Measurements from ENCODE around the gene ERC2.

ERC2 gene

DNA sequence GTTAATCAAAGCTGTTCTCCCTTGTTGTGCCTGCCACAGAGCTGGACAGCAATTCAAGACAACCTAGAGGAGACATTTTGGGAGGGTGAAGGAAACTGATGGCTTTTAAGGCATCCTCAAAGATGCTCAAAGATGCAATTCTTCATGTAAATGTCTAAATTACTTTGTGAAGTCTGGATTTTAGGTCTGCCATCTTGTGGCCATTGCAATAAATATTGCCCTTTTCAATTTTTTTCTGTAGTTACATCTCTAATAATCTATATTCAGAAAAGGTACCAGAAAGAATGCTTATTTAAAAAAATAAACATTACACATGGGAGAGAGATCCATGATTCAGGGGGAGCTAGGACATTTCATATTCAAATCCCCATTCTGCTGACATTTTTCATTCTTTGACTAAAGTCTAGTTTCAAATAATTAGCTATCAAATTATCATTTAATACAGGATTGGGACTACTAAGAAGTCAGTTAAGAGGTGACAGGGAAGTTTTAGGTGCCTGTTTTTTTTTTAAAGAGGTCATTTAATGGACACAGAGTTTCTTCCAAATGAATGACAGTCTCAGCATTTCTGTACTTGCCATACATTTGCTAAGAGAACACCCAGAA is 721.4 kb downstream of the ERC2 start:
- DNase-seq (ENCODE audit: low read depth), result no peak

DNA sequence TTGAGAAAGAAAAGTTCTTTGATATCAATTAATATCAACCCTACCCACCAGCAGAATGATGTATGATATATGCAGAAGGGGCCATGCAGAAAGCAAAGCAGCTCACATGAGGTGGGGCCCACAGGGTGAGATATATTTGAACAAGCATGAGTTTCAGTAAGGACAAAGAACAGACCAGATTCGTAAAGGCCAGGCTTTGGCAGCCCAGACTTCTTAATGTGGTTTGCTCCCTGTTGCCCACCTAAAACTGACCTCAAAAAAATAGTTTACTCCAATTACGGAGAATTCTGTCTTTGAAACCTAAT is 725.5 kb downstream of the ERC2 start:
- DNase-seq (ENCODE audit: low read depth), result no peak

DNA sequence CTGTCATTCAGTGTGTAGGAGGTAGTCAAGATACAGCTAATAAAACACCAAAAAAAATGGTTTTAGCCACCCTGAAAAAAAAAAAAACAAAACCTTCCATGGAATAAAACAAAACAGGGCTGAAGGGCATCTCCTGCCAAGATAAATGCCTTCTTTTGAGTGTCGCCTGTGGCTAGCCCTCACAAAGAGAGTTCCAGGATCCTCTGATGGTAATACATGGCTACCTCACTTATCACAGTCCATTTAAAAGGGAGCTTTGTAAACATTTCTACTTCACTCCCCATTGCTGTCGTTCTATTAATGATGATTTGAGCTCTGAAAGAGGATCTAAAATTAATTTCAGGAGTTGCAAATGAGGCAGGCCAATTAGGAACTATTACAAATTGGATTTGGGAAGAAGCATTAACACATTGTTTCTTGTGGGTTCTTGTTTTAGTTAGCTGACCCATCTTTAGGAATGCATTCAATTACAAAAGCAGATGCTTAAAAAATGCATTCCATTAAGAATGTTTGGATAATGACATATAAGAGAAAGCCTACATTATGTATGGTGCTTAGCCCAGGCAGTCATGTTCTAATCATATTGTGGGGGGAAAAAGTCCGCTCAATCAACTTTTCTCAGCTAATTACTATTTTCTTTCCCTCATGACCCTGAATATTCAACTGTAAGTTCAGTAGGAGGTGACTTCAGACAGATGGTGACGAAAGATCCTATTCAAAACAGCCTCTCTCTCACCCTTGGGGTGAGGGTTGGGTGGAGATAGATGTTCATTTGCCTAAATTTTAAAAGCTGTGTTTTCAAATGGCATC is 726.0 kb downstream of the ERC2 start:
- no peak for DNase-seq (ENCODE audit: low read depth)

DNA sequence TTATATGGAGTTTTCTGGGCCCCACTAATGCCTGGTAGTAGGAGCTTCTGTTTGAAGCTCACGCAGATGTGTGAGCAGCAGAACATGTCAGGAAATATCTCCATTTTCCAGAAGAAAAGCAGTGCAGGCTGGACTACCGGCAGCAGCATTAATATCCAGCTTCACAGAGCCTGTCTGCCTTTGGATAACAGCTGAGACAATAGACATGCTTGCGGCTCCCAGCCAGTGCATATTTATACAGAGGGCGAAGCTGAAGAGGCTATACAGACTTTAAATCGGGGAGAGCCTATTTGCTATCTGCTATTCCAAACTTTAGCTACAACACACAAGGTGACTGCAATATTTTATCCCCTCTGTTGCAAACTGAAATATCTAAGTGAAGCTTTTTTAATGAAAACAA is 731.1 kb downstream of the ERC2 start:
- DNase-seq (ENCODE audit: low read depth), result no peak

DNA sequence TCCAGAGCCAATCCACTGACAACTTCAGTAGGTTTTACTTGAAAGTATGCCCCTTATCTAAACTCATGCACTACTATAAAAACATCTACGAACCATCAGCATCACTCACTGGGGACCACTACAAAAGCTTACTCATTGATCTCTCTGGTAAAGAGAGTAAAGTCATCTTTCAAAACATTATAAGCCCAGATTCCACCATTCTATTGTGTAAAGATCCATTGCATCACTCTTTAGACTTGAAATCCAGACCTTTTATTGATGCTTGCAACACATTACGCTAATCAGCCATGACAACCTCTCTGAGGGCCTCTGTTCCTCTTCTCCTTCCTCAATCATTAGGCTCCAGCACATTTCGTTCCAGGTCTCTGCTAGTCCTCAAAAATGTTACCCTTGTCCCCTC is 732.3 kb downstream of the ERC2 start:
- DNase-seq (ENCODE audit: low read depth), result no peak

DNA sequence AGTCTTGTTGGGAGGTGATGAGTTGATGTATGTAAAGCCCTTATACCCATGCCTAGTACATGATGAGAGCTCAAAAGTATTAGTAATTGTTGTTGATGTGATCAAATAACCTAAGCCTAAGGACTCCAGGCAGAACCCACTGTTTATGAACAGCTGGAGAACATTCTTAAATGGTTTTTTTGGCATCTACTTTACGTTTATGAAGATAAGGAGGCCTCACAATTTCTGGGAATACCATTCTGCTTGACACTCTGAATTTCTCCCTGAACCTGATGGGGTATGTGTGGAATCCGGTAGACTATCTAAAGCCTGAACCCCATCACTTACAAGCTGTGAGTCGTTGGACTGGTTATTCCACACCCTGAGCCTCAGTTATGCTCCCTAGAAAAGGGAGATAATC is 736.5 kb downstream of the ERC2 start:
- no peak for DNase-seq (ENCODE audit: low read depth)

DNA sequence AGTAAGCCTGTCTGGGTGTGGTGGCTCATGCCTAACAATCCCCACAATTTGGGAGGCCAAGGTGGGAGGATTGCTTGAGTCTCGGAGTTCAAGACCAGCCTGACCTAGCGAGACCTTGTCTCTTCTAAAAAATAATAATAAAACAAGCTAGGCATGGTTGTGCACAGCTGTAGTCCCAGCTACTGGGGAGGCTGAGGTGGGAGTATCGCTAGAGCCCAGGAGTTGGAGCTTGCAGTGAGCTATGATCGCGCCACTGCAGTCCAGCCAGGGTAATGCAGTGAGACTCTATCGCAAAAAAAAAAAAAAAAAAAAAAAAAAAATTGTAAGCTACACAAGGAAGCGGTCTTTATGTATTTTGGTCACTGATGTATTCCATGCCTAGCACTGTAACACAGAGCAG is 738.7 kb downstream of the ERC2 start:
- DNase-seq (ENCODE audit: low read depth), result no peak

DNA sequence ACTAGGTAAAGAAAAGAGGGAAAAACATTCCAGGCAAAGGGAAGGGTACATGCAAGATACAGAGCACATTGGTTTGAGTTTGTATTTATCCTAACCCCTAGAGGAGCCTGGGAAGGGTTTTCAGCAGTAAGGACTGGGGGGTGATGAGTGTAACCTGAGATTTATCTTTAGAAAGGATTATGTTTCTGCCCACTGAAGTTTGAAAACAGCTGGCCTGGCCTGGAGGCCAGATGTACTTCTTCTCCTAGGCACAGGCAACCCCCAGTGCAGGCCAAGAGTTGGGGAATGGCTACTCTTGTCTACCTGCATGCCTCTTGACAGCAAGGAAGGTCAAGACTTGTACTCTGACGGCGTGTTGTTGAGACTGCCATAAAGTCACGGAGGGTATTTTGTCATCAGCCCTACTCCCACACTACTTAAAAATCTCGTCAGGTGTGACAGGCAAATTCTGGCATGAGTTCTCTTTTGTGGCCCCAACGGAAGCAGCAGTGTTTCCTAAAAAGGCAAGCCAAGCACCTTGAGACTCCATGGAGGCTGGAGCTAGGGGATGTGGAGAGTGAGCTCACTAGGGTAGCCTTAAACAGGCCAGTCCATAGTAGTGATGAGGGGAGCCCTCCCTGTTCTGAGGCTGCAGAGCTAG is 739.7 kb downstream of the ERC2 start:
- DNase-seq (ENCODE audit: low read depth), result no peak

DNA sequence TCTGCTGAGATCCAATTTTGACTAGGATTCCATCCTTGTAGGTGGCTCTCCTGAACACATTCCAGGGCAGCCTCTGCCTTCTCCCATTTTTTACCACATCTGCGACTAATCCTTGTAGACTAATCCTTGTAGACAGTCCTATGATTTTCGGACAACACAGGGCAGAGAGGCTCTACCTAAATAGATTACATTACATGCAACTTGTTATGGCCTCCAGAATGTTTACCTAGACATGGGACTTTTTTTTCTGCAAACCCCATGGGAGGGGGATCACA is 741.8 kb downstream of the ERC2 start:
- no peak for DNase-seq (ENCODE audit: low read depth)

DNA sequence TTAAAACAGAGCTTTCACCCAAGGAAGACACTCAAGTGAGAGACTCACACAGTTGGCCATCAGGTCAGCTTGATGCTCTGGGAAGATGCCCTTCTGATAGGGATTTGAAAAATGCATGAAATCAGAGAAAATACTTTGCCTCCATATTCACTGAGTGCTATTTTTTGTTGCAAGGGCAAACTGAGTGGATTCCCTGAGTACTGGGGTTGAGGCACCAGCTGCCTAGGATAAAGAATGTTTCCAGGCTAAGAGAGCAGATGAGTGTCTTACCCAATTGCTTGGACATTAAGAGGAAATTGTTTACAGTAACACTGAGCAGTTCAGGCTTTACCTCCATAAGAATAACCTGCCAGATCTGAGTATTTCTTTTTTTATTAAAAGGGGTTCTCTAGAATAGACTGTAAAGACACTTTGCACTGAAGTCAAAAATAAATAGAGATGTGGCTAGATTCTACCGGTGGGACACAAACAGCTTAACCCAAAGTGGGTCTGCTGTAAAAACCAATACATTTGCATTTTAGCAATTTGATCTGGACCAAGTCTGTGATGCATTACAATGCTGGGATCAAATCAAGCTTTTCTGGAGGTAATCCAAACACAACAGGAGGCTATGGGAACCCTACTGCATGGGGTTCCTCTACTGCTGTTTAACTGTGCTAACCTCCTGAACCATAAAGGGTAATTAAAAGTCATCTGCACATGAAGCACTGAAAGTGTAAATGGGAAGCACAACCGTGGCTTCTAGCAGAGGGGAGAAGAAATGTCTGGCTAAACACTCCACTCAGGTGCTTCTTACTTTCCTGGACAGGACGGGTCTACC is 742.4 kb downstream of the ERC2 start:
- DNase-seq (ENCODE audit: low read depth), result no peak

DNA sequence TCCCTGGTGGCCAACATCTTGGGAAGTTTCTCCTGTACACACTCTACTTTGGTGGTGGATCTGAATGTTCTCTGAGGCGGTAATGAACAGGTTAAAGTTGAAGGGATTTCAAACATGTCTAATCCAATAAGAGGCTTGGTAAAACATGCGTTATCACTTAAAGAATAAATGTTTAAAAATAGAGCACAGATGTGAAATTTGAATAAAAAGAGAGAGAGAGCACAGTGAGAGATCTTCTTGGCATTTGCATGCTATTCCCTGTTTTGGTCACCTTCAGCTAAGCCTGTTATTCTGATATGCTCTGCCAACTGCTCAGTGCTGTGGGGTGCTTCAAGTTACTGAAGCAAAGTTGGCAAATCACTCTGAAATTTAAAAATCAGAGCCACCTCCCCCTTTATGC is 743.4 kb downstream of the ERC2 start:
- no peak for DNase-seq (ENCODE audit: low read depth)

DNA sequence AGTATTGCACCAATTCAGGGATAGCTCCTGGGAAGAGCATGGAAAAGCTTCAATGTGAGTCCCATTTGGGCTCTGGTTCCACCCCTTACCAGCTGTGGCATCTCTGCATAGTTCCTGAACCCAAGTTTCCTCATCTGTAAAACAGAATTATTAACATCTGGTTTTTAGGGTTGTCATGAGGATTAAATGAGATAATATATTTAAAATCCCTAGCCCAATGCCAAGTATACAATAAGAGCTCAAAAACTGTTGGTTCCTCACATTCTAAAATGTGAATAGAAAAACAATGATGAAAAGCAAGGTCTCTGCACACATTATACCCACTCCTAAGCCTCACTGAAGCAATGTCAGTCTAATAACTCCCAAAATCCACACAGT is 743.9 kb downstream of the ERC2 start:
- no peak for DNase-seq (ENCODE audit: low read depth)

DNA sequence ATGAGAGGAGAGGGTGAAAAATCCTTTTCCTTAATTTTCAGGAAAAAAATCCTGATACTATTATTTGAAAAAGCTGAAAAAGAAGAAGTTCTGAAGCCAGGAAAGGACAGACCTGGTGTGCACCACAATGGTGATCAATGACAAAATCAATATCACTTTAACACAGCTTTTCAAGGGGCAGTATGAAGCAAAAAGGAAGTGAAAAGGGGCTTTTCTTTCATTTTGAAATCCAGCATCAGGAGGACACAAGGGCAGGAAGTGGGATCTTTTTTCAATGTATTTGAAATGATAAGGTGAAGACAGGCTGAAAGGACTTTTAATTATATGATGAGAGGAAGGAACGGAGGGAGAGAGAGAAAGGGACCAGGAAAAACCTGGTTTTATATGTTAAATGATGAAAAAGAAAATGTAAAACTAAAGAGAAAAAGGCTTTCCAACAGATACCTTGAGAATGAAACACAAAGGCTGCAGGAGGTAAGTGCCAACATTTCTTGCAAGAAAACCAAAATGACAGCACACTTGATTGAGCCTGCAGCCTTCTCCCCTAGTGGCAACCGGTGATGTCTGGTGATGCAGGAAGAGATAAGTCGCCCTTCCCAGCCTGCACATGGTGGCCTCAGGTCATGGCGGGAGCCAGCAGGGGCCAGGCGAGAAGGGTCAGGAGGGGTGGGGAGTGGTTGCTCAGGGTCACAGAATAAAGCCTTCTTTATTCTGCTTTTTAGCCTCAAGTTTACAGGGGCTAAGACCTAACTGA is 744.4 kb downstream of the ERC2 start:
- no peak for DNase-seq (ENCODE audit: low read depth)

DNA sequence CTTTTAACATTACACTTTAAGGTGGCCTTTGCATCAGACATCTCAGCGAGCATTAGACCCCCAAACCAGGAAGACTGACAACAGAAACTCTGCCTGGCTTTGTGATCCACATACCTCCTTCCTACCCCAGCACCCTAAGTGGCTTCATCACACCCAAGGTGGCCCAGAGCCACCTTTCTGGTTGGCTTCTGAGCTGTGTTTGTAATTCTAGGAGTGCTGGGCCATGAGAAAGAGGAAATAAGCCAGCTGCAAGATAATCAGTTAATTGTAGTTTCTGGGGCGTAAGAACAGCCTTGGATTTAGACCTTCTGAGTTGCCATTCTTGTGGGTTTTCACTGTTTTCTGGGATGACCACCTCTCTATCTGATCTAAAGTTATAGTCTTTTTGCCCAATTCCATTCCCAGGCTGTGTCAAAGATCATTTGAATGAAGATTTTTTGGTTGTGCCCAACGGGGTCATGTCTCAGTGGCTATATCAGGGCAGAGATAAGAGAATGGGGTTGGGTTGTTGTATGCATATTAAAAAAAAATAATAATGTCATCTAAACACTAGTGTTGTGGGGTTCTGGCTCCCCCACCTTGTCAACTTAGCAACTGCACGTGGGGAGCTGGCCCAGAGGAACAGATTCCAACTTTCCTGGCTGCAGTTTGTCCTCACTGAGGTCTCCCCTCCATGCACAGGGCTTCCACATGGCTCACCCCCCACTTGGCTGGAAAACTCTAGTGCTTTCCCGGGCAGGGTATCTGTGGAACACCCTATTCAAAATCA is 746.4 kb downstream of the ERC2 start:
- no peak for DNase-seq (ENCODE audit: low read depth)

DNA sequence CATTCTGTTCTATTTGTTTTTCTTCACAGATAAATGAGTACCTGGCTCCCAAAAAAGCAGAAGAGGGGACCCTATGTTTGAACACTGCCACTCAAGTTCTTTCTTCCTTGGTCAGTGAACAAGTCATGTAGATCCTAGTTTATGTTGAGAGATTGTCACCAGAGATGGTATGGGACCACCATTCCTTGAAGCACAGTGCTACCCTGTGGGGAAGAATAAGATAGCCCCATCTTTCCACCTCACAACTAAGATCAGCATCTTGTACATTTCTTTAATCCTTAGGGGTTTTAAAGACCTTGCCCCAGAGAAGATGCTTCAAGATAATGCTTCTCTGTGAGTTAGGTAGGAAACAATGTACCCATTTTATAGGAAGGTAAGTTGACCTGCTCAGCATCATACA is 747.7 kb downstream of the ERC2 start:
- DNase-seq (ENCODE audit: low read depth), result no peak

DNA sequence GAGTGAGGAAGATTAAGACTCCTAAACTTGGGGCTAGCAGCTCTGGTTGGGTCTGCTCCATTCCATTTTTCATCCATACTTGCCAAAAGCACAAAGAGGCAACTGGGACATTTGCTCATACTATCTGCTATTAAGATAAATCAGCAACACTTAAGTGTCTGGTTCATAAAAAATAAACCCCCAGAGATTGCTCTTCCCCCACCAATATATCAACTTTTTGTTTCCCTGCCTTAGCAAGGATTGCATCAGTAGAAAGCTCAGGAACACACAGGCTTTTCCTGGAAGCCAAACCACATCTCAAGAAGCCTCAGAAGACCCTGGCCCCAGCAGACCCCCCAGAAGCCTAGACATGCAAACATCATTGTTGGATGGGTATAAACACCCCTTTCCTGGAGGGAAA is 748.8 kb downstream of the ERC2 start:
- DNase-seq (ENCODE audit: low read depth), result no peak

DNA sequence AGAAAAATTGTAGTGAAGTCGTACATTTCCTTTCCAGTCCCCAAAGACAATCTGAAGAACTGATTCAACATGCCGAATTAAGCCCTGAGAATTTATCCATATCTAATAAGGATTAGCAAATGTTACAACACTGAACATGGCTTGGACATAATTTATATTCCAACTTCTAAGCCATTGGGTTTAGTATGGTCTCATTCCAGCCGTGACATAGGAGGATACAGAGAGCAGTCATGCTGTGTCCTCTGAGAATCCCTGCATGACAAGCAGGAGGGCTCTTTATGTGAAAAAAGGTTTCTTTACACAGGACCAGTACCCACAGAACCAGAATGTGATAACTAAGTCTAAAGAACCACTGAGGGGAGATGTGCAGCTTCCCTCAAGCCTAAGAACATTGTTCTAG is 749.3 kb downstream of the ERC2 start:
- no peak for DNase-seq (ENCODE audit: low read depth)

DNA sequence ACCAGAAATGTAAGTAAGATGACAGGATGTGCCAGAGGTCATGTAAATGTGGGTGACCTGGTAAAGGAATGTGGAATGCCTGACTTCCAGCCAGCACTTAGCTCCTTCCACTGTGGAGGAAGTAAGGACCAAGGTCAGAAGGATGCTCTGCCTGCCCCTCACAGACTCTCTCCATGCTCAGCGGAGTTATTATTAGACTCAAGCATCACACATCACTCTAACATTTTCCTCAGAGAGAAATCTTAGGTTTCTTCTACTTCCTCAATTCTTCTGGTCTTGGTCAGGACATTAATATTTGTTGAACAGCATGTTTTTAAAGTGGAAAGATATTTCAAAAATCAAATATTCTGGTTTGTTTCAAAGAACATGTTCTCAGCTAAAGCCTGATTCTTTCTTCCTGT is 749.7 kb downstream of the ERC2 start:
- DNase-seq (ENCODE audit: low read depth), result no peak

DNA sequence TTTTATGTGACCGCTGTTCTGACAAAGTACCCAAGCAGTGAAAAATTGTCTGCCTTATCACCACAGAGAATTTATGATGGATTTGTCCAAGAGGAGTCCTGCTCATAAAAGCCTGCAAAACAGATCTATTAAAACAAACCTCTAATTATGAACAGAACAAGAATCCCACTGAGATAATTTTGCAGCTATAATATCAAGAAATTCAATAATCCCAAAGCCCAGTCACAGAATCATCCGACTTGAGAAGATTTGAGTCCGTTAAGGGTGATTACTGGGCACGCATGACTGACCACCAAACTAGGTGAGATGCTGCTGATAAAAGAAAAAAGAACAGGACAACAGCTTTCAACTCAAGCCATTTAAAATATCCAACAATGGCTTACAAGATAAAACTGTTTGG is 750.2 kb downstream of the ERC2 start:
- no peak for DNase-seq (ENCODE audit: low read depth)

DNA sequence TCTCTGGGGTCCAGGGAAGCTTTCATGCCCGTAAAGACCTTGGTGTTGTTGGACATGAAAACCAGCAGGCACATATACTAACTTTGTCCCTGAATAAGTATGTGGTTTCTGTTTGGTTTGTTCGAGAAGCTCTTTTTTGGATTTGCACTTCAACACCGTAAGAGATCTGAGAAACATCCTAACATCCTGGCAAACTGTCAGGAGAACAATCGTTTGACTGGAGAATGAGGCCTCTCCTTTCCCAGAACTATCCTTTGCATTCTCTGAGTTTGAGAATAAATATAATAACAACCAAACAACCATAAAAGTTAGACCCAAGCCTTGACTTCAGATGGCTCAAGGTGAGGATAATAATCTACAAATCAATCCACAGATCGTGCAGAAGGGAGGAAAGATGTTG is 750.8 kb downstream of the ERC2 start:
- no peak for DNase-seq (ENCODE audit: low read depth)

DNA sequence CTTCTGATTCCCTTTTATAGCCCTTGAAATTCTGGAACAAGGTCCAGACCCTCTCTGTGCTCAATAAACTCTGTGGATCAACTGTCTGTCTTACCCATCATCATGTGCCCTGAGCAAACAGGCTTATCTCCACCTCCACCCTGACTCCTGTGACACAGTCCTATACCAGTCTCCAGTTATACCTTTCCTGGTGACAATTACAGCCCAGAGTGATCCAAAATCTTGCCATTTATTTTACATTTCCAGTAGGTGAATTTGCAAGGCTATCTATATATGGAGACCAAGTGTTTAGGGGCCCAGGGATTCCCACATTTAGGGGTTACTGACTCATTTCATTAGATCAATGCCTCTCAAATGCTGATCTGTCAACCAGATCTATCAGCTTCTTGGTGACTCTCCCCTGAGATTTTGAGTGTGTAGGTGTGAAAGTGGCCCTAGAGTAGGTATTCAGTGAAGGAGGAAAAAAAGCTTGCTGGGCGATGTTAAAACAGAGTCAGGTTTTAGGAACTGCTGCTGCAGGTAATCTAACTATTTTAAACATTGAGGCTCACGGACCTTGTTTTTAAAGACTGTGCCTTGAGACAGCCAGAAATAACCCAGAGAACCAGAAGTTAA is 751.5 kb downstream of the ERC2 start:
- no peak for DNase-seq (ENCODE audit: low read depth)
